MM.1S (cell line): ENCODE results near the gene FGF9.

Source experiments
- DNase-seq: peaks from one replicate; pipeline ENCODE4 v3.0.0-alpha.2; 2015
- H2AFZ ChIP-seq: fragments of 300-600 bp; sonication (generic); 2 replicates; pipeline ENCODE4 v1.6.0; 2016; ENCODE audit warnings: antibody characterized with exemption, low read length
- H3F3A ChIP-seq: fragments of 300-600 bp; sonication (generic); 2 replicates; pipeline ENCODE4 v1.6.1; 2016; ENCODE audit warnings: mild to moderate bottlenecking, antibody characterized with exemption, low read length, moderate library complexity, mixed read lengths; ENCODE audit not compliant: insufficient read depth
- H3K27ac ChIP-seq: fragments of 300-600 bp; sonication (generic); 2 replicates; pipeline ENCODE4 v1.5.1; 2016; ENCODE audit warnings: mild to moderate bottlenecking, low read length
- H3K27me3 ChIP-seq: fragments of 300-600 bp; sonication (generic); replicated peaks from 2 replicates; pipeline ENCODE4 v1.6.0; 2016; ENCODE audit warnings: low read length; ENCODE audit not compliant: insufficient read depth
- H3K36me3 ChIP-seq: fragments of 300-600 bp; sonication (generic); replicated peaks from 2 replicates; pipeline ENCODE4 v1.6.1; 2016; ENCODE audit warnings: mild to moderate bottlenecking, low read length, mixed read lengths; ENCODE audit not compliant: insufficient read depth
- H3K4me1 ChIP-seq: fragments of 300-600 bp; sonication (generic); 2 replicates; pipeline ENCODE4 v1.6.1; 2016; ENCODE audit warnings: low read length, mixed read lengths
- H3K4me2 ChIP-seq: fragments of 300-600 bp; sonication (generic); 2 replicates; pipeline ENCODE4 v1.6.0; 2016; ENCODE audit warnings: low read depth, low read length
- H3K4me3 ChIP-seq: fragments of 300-600 bp; sonication (generic); 2 replicates; pipeline ENCODE4 v1.5.1; 2016; ENCODE audit warnings: low read length, mixed read lengths
- H3K79me2 ChIP-seq: fragments of 300-600 bp; sonication (generic); 2 replicates; pipeline ENCODE4 v1.6.1; 2016; ENCODE audit warnings: mixed run types, low read length, mixed read lengths
- H3K9ac ChIP-seq: fragments of 300-600 bp; sonication (generic); 2 replicates; pipeline ENCODE4 v1.6.1; 2016; ENCODE audit warnings: low read length, mixed read lengths
- H3K9me2 ChIP-seq: fragments of 300-600 bp; sonication (generic); replicated peaks from 2 replicates; pipeline ENCODE4 v1.6.1; 2016; ENCODE audit warnings: mild to moderate bottlenecking, low read length, mixed read lengths; ENCODE audit not compliant: insufficient read depth
- H3K9me3 ChIP-seq: fragments of 300-600 bp; sonication (generic); replicated peaks from 2 replicates; pipeline ENCODE4 v1.6.1; 2016; ENCODE audit warnings: mild to moderate bottlenecking, low read length, mixed read lengths; ENCODE audit not compliant: insufficient read depth
- H4K20me1 ChIP-seq: fragments of 300-600 bp; sonication (generic); 2 replicates; pipeline ENCODE4 v1.6.1; 2016; ENCODE audit warnings: mild to moderate bottlenecking, low read length, moderate library complexity, mixed read lengths; ENCODE audit not compliant: insufficient read depth
- EZH2 ChIP-seq: fragments of 300-600 bp; sonication (generic); optimal IDR thresholded peaks from 2 replicates; pipeline ENCODE3; 2017; ENCODE audit warnings: low read depth, mild to moderate bottlenecking, antibody characterized with exemption, low read length, mixed read lengths
- EZH2phosphoT487 ChIP-seq: fragments of 300-600 bp; sonication (generic); IDR thresholded peaks from 2 replicates; pipeline ENCODE4 v1.6.1; 2018; ENCODE audit warnings: antibody characterized with exemption, low read length
- TF ChIP-seq, protein P1 (sequence below): fragments of 300-600 bp; sonication (generic); IDR thresholded peaks from 2 replicates; pipeline ENCODE4 v1.5.1; 2016; ENCODE audit warnings: antibody characterized with exemption, low read length, mixed read lengths

FGF9 gene

DNA sequence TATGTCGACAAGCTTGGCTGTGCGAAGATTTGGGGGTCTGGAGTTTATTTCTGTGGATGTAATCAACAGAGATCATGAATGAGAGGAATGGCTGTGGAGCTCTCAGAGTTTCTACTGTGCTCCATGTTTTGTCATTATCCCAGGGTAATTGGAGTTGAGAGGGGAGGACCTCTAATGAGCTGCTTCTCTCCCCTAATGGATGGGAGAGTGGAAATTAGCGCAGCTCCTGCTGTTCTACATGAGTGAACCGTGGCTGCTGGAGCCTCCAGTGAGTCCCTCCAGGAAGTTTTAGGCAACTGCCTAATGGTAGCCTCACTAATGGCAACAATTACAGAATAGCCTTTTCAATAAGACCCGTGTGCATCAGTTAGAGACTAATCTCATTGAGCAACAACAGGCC, 31.3 kb upstream of the FGF9 start:
- no peaks in the 10 kb centered on the region for H3K27me3 ChIP-seq
- H2AFZ ChIP-seq: no peak overlapping the region
- no peaks in the 10 kb centered on the region for H3K4me1 ChIP-seq
- H3K9me2 ChIP-seq: no peaks in the 10 kb centered on the region
- DNase-seq: no peak
- no peak overlapping the region for H3K4me2 ChIP-seq
- H4K20me1 ChIP-seq: no peaks in the 10 kb centered on the region
- H3F3A ChIP-seq: no peaks in the 10 kb centered on the region
- H3K27ac ChIP-seq: no peak overlapping the region
- H3K36me3 ChIP-seq: no peaks in the 10 kb centered on the region
- H3K9ac ChIP-seq: no peak overlapping the region
- H3K4me3 ChIP-seq: no peak overlapping the region
- no peaks in the 10 kb centered on the region for H3K79me2 ChIP-seq
- no peaks in the 10 kb centered on the region for H3K9me3 ChIP-seq
- no peak for TF ChIP-seq EZH2phosphoT487
- TF ChIP-seq, protein P1, sequence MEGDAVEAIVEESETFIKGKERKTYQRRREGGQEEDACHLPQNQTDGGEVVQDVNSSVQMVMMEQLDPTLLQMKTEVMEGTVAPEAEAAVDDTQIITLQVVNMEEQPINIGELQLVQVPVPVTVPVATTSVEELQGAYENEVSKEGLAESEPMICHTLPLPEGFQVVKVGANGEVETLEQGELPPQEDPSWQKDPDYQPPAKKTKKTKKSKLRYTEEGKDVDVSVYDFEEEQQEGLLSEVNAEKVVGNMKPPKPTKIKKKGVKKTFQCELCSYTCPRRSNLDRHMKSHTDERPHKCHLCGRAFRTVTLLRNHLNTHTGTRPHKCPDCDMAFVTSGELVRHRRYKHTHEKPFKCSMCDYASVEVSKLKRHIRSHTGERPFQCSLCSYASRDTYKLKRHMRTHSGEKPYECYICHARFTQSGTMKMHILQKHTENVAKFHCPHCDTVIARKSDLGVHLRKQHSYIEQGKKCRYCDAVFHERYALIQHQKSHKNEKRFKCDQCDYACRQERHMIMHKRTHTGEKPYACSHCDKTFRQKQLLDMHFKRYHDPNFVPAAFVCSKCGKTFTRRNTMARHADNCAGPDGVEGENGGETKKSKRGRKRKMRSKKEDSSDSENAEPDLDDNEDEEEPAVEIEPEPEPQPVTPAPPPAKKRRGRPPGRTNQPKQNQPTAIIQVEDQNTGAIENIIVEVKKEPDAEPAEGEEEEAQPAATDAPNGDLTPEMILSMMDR: no peak
- no peak for TF ChIP-seq EZH2

GRCh38 chr13:21641629-21642028, 29.2 kb upstream of the FGF9 start:
- no peaks in the 10 kb centered on the region for H4K20me1 ChIP-seq
- TF ChIP-seq, protein P1: no peak
- TF ChIP-seq EZH2 (no peak), EZH2phosphoT487 (no peak)
- no peaks in the 10 kb centered on the region for H3F3A ChIP-seq
- H2AFZ ChIP-seq: no peak overlapping the region
- H3K9me2 ChIP-seq: no peaks in the 10 kb centered on the region
- H3K27ac ChIP-seq: no peak overlapping the region
- no peak overlapping the region for H3K4me2 ChIP-seq
- no peak overlapping the region for H3K4me3 ChIP-seq
- no peak overlapping the region for H3K9ac ChIP-seq
- H3K9me3 ChIP-seq: no peaks in the 10 kb centered on the region
- no peaks in the 10 kb centered on the region for H3K27me3 ChIP-seq
- H3K4me1 ChIP-seq: no peaks in the 10 kb centered on the region
- no peaks in the 10 kb centered on the region for H3K79me2 ChIP-seq
- DNase-seq: no peak
- H3K36me3 ChIP-seq: no peaks in the 10 kb centered on the region

- no peaks in the 10 kb centered on the region for H3F3A ChIP-seq
- H3K9me2 ChIP-seq: no peaks in the 10 kb centered on the region
- H4K20me1 ChIP-seq: no peaks in the 10 kb centered on the region
- TF ChIP-seq, protein P1: no peak
- TF ChIP-seq EZH2 (no peak), EZH2phosphoT487 (no peak)
- no peak overlapping the region for H3K9ac ChIP-seq
- no peaks in the 10 kb centered on the region for H3K79me2 ChIP-seq
- no peak overlapping the region for H2AFZ ChIP-seq
- H3K27me3 ChIP-seq: no peaks in the 10 kb centered on the region
- no peaks in the 10 kb centered on the region for H3K9me3 ChIP-seq
- H3K36me3 ChIP-seq: no peaks in the 10 kb centered on the region
- DNase-seq: no peak
- H3K4me3 ChIP-seq: no peak overlapping the region
- no peak overlapping the region for H3K4me2 ChIP-seq
- H3K27ac ChIP-seq: no peak overlapping the region
- H3K4me1 ChIP-seq: no peaks in the 10 kb centered on the region
Measured at GRCh38 chr13:21657538-21657937, 13.3 kb upstream of the FGF9 start.
